Hepatic stellate cell (primary cell): ENCODE results near the gene MASP1.

Source experiments
- DNase-seq: peaks from one replicate; pipeline ENCODE4 v3.0.0; 2011; ENCODE audit warnings: low spot score

MASP1 gene

DNA sequence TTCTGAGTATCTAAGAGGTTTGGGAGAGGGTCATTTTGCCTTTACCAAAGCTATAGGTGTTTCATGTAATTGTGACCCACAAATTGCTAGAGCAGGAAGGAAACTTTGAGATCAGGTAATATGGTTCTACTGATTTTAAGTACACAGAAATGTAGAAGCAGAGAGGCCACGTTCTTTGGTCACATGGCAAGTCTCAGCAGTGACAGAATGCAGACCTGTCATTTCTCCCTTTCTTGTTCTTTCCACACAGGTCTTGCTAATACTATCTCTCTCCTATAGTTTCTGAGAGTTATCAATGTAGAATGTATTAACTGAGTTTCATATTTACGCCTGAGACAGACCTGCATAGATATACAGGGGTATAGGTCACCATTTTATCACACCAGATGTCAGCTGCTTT is 105.2 kb downstream of the MASP1 start:
- no peak for DNase-seq

DNA sequence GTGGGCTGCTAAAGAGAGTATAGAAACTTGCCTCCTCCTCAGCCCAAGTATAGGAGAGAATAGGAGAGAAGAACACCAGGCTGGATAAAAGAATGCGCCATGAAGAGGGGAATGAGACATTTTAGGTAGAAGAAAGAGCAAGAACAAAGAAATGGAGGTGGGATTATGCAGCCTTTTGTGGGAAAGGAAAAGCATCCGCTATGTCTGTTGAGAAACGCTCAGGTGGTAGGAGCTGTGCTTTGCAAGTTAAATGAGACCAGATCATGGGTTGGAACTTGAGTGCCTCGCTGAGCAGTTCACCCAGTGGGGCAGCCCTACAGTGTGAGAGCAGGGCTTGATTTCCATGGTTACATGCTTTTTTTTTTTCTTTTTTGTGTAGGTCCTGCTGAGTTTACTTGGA is 105.8 kb downstream of the MASP1 start:
- DNase-seq = no peak
